Left ventricle myocardium inferior (tissue), 1 donor: ENCODE data around the gene SERGEF. TPM values are rescaled to one million over a fixed set of nuclear protein-coding genes. Genes with fewer than 3 reads are reported as not detected.

Experiments used
- DNase-seq: peaks from one replicate; pipeline ENCODE4 v3.0.0-alpha.2; 2020
- H3K27ac ChIP-seq: fragments of 200-600 bp; replicated peaks from 2 replicates; pipeline ENCODE4 v1.8.0; 2021
- H3K27me3 ChIP-seq: fragments of 200-600 bp; 2 replicates; pipeline ENCODE4 v1.8.0; 2021; ENCODE audit warnings: low read depth
- H3K36me3 ChIP-seq: fragments of 200-600 bp; 2 replicates; pipeline ENCODE4 v1.8.0; 2021
- H3K4me1 ChIP-seq: fragments of 200-600 bp; 2 replicates; pipeline ENCODE4 v1.8.0; 2021
- H3K4me3 ChIP-seq: fragments of 200-600 bp; 2 replicates; pipeline ENCODE4 v1.8.0; 2021; ENCODE audit warnings: mild to moderate bottlenecking, moderate library complexity
- H3K9me3 ChIP-seq: fragments of 200-600 bp; replicated peaks from 2 replicates; pipeline ENCODE4 v1.8.0; 2021
- CTCF ChIP-seq: fragments of 200-600 bp; IDR thresholded peaks from 2 replicates; pipeline ENCODE4 v1.8.0; 2021; ENCODE audit warnings: antibody characterized with exemption, mild to moderate bottlenecking, borderline replicate concordance
- intact Hi-C: fragments of 100-400 bp; cut with micrococcal nuclease; formaldehyde crosslinking; loops from one replicate; pipeline ENCODE4 v1.11.0; 2022
- total RNA-seq: library from RNA; stranded (reverse); fragmentation: NEBNext Ultra II Directional; extraction: Animal tissue kit (Norgen Biotek cat#: 25700); gene quantifications from one replicate; pipeline ENCODE4 v1.2.1, GENCODE V29; 2021
- donor health status: DM: no; HTN: yes; CAD: no; lungs with severe emphysema.

Gene SERGEF
- total RNA-seq, 1 donor from 2014 or later = 13.1 TPM

DNA sequence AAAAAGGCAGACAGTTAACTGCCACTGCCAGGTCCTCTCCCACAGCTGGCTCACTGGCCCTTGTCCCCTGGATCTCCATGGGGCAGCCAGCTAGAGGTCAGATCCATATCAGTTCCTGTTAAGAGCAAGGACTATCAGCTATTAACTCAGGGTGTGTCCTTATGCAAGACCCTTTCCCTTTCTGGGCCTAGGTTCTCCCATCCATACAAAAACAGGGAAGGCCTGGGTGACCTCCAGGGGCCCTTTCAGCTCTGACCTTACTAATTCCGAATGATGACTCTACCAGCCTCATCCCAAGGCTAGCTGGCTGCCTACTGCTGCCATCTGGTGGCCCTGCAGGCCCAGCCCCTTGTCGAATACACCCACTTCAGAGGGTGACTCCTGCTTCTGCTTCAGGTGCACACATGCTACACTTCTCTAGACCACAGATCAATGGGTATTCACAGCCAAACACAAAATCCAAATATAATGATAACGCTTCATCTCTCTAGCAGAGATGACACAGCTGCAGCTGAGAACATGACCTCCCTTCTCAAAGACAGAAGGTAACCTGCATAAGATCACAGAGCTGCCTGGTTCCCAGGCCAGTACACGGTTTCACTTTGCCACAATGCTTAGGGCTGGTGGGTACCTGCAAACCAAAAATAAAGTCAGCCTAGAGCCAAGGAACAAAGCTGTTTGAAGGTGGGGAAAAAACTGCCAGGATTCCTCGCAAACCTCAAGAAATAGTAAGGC is 34.1 kb downstream of the SERGEF start:
- intact Hi-C loops = loop anchor here (2.0 to 10.0 kb wide), 2 partner anchors 214 to 248 kb away; no protein-coding TSS in a partner anchor
- Histone ChIP-seq H3K36me3 (no peaks in the 10 kb centered on the region), H3K27ac (no peak overlapping the region), H3K4me1 (peaks cover 11% of the 10 kb centered on the region), H3K9me3 (no peaks in the 10 kb centered on the region), H3K27me3 (no peaks in the 10 kb centered on the region), H3K4me3 (no peak overlapping the region)
- DNase-seq = peak; percentile 42
- peak; percentile 81 for TF ChIP-seq CTCF

GRCh38 chr11:17976651-17977050 is 36.2 kb downstream of the SERGEF start:
- Histone ChIP-seq H3K27me3 (no peaks in the 10 kb centered on the region), H3K9me3 (no peaks in the 10 kb centered on the region), H3K36me3 (peaks cover 4% of the 10 kb centered on the region), H3K27ac (no peak overlapping the region), H3K4me1 (peaks cover 11% of the 10 kb centered on the region), H3K4me3 (no peak overlapping the region)
- intact Hi-C loops = loop anchor here (10.0 kb wide), 1 partner anchor 212 kb away; no protein-coding TSS in a partner anchor
- no peak for DNase-seq
- no peak for TF ChIP-seq CTCF

DNA sequence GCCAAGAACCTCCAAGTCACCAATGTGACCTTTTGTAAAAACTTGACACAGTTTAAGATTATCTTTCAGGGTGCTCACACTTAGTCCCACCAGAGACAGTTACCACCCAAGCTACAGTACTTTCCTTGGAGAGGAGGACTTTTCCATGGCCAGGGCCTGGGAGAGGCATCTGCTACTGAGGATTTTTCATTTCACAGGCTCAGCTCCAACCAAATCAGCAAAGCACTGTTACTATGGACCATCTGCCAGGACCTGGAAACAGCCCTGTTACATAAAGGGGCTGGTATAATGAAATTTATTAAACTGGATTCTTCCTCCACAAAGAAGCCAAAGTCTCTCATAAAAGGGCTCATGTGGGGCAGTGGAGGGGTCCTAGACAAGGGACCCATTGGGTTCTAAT is 38.6 kb downstream of the SERGEF start:
- H3K27ac ChIP-seq = no peak overlapping the region
- no peak for DNase-seq
- intact Hi-C loops = loop anchor here (10.0 kb wide), 1 partner anchor 209 kb away; no protein-coding TSS in a partner anchor
- no peak overlapping the region for H3K4me3 ChIP-seq
- H3K27me3 ChIP-seq = no peaks in the 10 kb centered on the region
- H3K36me3 ChIP-seq = peaks cover 23% of the 10 kb centered on the region
- peaks cover 7% of the 10 kb centered on the region for H3K4me1 ChIP-seq
- no peaks in the 10 kb centered on the region for H3K9me3 ChIP-seq
- TF ChIP-seq CTCF = no peak

DNA sequence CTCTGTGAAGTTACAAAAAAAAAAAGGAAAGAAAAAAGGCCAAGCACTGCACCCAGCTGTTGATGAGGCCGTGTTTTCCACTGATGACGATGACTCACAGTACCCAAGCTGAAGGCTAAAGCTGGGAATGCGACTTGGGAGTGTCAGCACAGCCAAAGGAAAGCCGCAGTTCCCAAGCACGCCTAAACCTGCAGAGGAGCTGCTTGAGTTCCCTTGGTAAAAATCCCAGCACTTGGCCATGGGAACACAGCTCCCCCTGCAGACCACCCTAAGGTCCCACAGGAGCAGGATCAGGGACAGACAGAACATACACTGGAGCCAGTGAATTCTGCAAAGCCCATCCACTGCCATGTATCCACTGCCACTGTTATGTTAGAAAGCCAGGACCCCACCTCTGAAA is 39.9 kb downstream of the SERGEF start:
- intact Hi-C loops = loop anchor here (10.0 kb wide), 1 partner anchor 208 kb away; no protein-coding TSS in a partner anchor
- Histone ChIP-seq H3K27ac (no peak overlapping the region), H3K36me3 (peaks cover 23% of the 10 kb centered on the region), H3K4me3 (no peak overlapping the region), H3K4me1 (no peaks in the 10 kb centered on the region), H3K27me3 (no peaks in the 10 kb centered on the region), H3K9me3 (no peaks in the 10 kb centered on the region)
- TF ChIP-seq CTCF = peak; percentile 74
- peak; percentile 44 for DNase-seq

GRCh38 chr11:17968206-17968605 is 44.6 kb downstream of the SERGEF start:
- Histone ChIP-seq H3K4me1 (no peaks in the 10 kb centered on the region), H3K36me3 (peaks cover 23% of the 10 kb centered on the region), H3K4me3 (no peak overlapping the region), H3K27me3 (no peaks in the 10 kb centered on the region), H3K27ac (no peak overlapping the region), H3K9me3 (no peaks in the 10 kb centered on the region)
- no peak for DNase-seq
- TF ChIP-seq CTCF = no peak
- intact Hi-C loops = no loop called here
